Epithelial cell of proximal tubule (primary cell): ENCODE data around the gene SERTAD3. TPM values are rescaled to one million over a fixed set of nuclear protein-coding genes. Genes with fewer than 3 reads are reported as not detected.
"Not testable (repeated sequence)": the region's sequence is repeated elsewhere in the genome, so short reads cannot be mapped to it uniquely, and the experiment has no call there.

Experiments
- DNase-seq: peaks from one replicate; pipeline ENCODE4 v3.0.0-alpha.2; 2011; ENCODE audit warnings: low read depth
- H3K4me3 ChIP-seq: 2 replicates; pipeline ENCODE4 v1.5.1; 2011; ENCODE audit warnings: low read depth, mild to moderate bottlenecking, low read length
- total RNA-seq: library from RNA; depleted of rRNA; stranded (reverse); fragments of >200 nt; gene quantifications from 2 replicates; pipeline ENCODE4 v1.2.3, GENCODE V29; 2015
- TF ChIP-seq, protein P1 (sequence below): conservative IDR thresholded peaks from 2 replicates; pipeline ENCODE4 v1.5.1; 2012; ENCODE audit warnings: low read depth, mild to moderate bottlenecking, low read length

SERTAD3 gene
- total RNA-seq, 1 donor from 2014 or later: 11.3 TPM

DNA sequence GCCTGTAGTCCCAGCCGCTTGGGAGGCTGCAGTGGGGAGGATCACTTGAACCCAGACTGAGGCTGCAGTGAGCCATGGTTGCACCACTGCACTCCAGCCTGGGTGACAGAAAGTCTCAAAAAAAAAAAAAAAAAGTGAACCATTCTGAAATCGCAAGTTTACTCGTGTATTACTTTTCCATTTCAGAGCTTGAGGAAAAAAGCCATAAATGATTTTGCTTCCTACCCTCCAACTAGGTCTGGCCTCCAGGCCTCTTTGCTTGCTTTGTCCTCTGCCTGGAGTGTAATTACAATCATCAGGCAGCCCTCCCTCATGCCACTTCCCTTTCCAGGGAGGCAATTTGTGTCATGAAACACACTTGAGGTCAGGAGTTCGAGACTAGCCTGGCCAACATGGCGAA is 12.9 kb upstream of the SERTAD3 start:
- H3K4me3 ChIP-seq: no peak overlapping the region

DNA sequence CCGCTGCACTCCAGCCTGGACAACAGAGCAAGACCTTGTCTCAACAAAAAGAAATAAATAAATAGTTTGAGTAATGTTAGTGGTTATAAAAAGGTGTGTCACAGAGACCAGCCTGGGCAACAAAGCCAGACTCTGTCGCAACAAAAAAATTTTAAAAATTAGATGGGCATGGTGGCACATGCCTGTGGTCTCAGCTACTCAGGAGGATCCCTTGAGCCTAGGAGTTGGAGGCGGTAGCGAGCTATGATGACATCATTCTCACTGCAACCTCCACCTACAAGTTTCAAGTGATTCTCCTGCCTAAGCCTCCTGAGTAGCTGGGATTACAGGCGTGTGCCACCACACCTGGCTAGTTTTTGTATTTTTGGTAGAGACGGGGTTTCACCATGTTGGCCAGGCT is 9.8 kb upstream of the SERTAD3 start:
- DNase-seq: not testable (repeated sequence)

More for the DNA sequence above, 12.9 kb upstream of the SERTAD3 start:
- DNase-seq: no peak
- TF ChIP-seq, protein P1, sequence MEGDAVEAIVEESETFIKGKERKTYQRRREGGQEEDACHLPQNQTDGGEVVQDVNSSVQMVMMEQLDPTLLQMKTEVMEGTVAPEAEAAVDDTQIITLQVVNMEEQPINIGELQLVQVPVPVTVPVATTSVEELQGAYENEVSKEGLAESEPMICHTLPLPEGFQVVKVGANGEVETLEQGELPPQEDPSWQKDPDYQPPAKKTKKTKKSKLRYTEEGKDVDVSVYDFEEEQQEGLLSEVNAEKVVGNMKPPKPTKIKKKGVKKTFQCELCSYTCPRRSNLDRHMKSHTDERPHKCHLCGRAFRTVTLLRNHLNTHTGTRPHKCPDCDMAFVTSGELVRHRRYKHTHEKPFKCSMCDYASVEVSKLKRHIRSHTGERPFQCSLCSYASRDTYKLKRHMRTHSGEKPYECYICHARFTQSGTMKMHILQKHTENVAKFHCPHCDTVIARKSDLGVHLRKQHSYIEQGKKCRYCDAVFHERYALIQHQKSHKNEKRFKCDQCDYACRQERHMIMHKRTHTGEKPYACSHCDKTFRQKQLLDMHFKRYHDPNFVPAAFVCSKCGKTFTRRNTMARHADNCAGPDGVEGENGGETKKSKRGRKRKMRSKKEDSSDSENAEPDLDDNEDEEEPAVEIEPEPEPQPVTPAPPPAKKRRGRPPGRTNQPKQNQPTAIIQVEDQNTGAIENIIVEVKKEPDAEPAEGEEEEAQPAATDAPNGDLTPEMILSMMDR: no peak

DNA sequence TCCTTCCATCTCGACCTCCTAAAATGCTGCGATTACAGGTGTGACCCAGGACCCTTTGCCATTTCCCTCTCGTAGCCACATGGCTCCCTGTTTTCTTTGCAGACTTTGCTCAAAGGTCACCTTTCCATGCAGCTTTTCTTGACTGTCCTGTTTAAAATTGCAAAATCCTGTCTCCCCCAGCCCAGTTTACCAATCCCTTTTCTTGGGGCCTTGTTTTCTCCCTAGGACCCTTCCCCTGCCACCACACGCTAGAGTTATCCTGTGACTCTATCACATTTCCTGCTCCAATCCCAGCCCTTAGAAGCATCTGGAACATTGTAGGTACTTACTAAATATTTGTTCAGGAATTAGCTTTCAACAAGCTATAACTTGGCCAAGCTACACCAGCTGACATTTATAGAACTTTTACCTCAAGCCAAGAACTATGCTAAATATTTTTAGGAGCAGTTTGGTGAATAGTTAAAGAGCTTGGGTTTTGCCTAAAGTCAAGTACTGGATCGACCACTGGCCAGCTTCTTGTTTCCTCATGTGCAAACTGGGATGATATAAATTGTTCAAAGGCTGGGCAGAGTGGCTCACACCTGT is 9.1 kb upstream of the SERTAD3 start:
- no peak overlapping the region for H3K4me3 ChIP-seq
- TF ChIP-seq, protein P1: no peak
- no peak for DNase-seq

More for the DNA sequence above, 9.8 kb upstream of the SERTAD3 start:
- H3K4me3 ChIP-seq: not testable (repeated sequence)

DNA sequence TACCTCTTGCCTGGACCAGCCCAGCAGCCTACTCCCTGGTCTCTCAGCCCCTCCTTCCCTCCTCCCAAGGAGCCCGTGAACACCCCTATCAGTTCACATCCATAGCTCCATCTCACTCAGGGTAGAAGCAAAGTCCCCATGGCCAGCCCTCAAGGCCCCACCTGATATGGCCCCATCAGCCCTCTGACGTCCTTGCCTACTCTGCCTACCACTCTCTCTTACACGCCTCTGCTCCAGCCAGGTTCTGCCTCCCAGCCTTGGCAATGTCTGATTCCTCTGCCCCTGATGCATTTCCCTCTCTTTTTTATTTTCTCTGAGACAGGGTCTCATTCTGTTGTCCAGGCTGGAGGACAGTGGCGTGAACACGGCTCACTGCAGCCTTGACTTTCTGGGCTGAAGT is 7.9 kb upstream of the SERTAD3 start:
- TF ChIP-seq, protein P1: no peak
- H3K4me3 ChIP-seq: no peak overlapping the region
- DNase-seq: no peak

DNA sequence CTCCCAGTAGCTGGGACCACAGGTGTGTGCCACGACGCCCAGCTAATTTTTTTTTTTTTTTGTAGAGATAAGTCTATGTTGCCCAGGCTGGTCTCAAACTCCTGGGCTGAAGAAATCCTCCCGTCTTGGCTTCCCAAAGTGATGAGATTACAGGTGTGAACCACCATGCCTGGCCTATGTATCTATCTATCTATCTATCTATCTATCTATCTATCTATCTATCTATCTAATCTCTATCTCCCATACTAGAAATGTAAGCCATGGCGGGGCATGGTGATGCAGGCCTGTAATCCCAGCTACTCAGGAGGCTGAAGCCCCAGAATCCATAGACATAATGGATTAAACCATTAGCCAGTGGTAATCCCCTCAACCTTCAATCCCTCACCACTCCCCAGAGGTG is 6.5 kb upstream of the SERTAD3 start:
- no peak overlapping the region for H3K4me3 ChIP-seq
- no peak for DNase-seq
- TF ChIP-seq, protein P1: no peak

DNA sequence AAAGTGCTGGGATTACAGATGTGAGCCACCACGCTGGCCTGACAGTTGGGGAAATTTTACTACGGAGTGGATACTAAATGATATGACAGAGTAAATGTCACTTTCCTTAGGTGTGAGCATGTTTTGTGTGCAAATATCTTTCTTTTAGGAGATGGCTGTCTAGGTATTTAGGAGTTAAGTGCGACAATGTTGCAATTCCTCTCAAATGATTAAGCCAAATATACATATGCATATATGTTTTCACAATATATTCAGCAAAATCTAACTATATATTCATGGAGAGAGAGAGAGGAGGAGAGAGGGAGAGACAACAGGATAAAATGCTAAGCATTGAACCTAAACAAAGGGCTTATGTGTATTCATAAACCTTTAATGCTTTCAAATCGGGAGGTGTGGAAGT is 5.4 kb upstream of the SERTAD3 start:
- H3K4me3 ChIP-seq: no peak overlapping the region
- DNase-seq: no peak
- TF ChIP-seq, protein P1: no peak

DNA sequence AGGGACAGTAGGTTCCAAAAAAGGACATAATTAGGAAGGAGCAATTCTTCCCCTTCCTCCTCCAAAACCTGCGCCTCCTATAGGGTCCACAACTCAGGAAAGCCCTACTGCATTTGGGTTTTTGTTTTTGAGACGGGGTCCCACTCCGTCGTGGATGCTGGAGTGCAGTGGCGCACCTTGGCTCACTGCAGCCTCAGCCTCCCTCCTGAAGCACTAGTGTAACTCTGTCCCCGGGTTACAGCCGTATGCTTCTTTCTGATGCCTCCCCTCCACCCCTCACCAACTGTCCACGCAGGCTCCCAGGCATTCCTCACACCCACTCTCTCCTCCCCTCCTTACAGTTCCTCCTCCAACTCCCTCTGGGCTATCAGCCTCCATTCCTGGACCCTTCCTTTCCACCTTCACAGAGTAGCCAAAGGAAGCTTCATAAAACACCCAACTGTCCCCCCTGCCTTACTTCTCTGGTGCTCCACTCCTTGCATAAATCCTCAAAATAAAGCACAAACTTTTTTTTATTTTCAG is 2.2 kb upstream of the SERTAD3 start:
- no peak for DNase-seq
- TF ChIP-seq, protein P1: no peak
- H3K4me3 ChIP-seq: no peak overlapping the region
